ENCODE measurements around the gene SSC5D. TPM values are rescaled to one million over a fixed set of nuclear protein-coding genes. Genes with fewer than 3 reads are reported as not detected.

The SSC5D gene
- polyA plus RNA-seq, 1 donor (not counting 4 experiments of a cell fraction or from before 2014, with no cell fraction given), result not detected

DNA sequence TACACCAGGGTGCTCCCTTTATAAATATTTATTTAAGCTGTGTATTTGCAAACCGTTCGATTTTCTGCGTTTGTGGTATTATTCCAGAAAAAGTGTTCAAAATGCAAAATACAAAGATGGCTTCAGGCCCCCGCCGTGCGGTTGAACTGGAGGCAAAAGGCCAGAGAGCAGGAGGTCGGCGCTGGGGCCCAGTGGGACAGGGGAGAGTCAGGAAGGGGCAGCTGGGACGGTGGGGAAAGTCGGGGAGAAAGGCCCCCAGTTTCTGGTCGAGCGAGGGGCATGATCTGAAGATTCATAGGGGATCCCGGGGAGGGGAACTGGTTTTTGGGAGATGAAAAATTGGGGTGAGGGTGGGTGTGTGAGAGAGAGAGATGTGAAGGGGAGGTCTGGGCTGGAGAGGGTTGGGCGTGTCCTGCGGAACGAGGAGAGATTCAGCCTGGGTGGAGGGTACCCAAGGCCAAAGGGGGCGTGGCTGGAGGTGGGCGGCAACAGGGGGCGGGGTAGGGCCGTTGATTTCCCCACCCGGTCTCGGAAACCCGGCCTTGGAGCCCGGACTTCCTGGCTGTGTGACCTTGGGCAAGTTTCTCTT is 27.5 kb upstream of the SSC5D start:
- peaks cover 0 to 2% of the 10 kb centered on the region in 2 experiments for H3K36me3 ChIP-seq (ENCODE audit: control insufficient read depth in 2 of 2, extremely low read depth in 1 of 2, insufficient read depth in 2 of 2, low read length in 2 of 2)
- no peaks in the 10 kb centered on the region for H4K20me1 ChIP-seq (ENCODE audit: control insufficient read depth, extremely low read depth, insufficient read depth, low read length)
- H2AFZ ChIP-seq (ENCODE audit: control insufficient read depth, low read length), result no peak overlapping the region
- H3K79me2 ChIP-seq (ENCODE audit: control insufficient read depth, insufficient read depth, low read length), result no peaks in the 10 kb centered on the region
- TF ChIP-seq EZH2 (IDR thresholded peaks at IDR 0.05; ENCODE audit: low read length) (no peak), CTCF (optimal IDR thresholded peaks at IDR 0.05 in 1 of 3, IDR thresholded peaks at IDR 0.05 in 1 of 3, conservative IDR thresholded peaks at IDR 0.05 in 1 of 3; ENCODE audit: extremely low read depth in 1 of 3, insufficient read depth in 2 of 3, low read length in 3 of 3) (no peak)
- dilution Hi-C loops (cut with MboI; ENCODE audit: extremely low pct_ligation_motif_present, low sequenced_read_pairs), result no loop called here
- H3K9me1 ChIP-seq (ENCODE audit: control insufficient read depth, extremely low read depth, insufficient read depth, low read length), result no peaks in the 10 kb centered on the region
- peak overlapping the region; percentile 68 for H3K27ac ChIP-seq (ENCODE audit: control insufficient read depth, insufficient read depth, low read length)
- H3K9me3 ChIP-seq (ENCODE audit: control insufficient read depth, low read depth, low read length), result no peaks in the 10 kb centered on the region
- FAIRE-seq, result no peak
- H3K4me2 ChIP-seq (ENCODE audit: control insufficient read depth, extremely low read depth, insufficient read depth, low read depth, low read length), result peak overlapping the region; percentile 96
- H3K4me3 ChIP-seq (ENCODE audit: control insufficient read depth in 2 of 3, extremely low read depth in 1 of 3, insufficient read depth in 2 of 3, low read depth in 1 of 3, low read length in 3 of 3), result peak overlapping the region; percentile 75 to 85 (median 84)
- no peak for DNase-seq (ENCODE audit: low read depth, low spot score)
- H3K4me1 ChIP-seq (ENCODE audit: control insufficient read depth, extremely low read depth, insufficient read depth, low read length), result peaks cover 9% of the 10 kb centered on the region
- H3K9ac ChIP-seq (ENCODE audit: control insufficient read depth, extremely low read depth, insufficient read depth, low read length), result peak overlapping the region; percentile 88
- H3K27me3 ChIP-seq (ENCODE audit: control insufficient read depth, extremely low read depth, insufficient read depth, low read length), result no peaks in the 10 kb centered on the region

DNA sequence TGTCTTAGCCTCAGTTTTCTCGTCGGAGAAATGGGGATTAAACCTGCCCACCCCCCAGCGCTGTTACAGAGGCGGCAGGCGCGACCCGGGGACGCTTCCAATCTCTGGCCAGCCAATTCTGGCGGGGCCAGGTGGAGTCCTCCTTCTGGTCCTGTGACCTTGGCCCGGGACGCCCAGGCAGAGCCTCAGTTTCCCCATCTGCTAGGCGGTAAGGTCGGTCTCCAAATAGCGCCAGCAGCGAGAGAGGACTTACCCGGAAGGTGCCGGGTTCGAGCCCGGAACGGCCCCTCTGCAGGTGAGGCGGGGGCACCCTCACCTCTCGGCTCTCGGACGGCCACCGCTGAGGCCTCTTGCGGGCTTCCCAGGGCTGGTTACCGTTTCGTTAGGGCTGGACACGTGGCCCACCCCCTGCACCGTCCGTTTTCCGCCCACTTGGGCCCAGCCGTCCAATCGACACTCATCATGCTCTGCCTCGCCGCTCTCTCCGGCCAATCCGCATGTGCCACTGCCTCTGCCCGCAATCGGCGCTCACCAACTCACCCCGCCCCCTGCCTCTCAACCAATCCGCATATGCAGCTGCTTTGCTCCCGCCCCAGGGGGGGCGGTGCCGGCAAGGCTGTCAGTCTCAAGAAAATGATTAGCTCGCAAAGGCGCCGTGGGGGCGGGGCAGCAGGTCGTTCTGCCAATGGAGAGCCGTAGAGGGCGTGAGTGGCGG is 26.8 kb upstream of the SSC5D start, which contains the start of gene ISOC2:
Gene ISOC2 (minus strand): TSS at position 384 of the 715 bp plus-strand sequence. CDS start 5,156 bp downstream, outside the sequence.
- H4K20me1 ChIP-seq (ENCODE audit: control insufficient read depth, extremely low read depth, insufficient read depth, low read length), result no peaks in the 10 kb centered on the region
- H3K4me3 ChIP-seq (ENCODE audit: control insufficient read depth in 2 of 3, extremely low read depth in 1 of 3, insufficient read depth in 2 of 3, low read depth in 1 of 3, low read length in 3 of 3), result peak within 1 kb of the TSS; percentile 75 to 92 (median 84)
- peak; percentile 84 for FAIRE-seq
- H3K36me3 ChIP-seq (ENCODE audit: control insufficient read depth in 2 of 2, extremely low read depth in 1 of 2, insufficient read depth in 2 of 2, low read length in 2 of 2), result no peaks in the 10 kb centered on the region
- DNase-seq (ENCODE audit: low read depth, low spot score), result peak; percentile 97
- no peaks in the 10 kb centered on the region for H3K9me1 ChIP-seq (ENCODE audit: control insufficient read depth, extremely low read depth, insufficient read depth, low read length)
- dilution Hi-C loops (cut with MboI; ENCODE audit: extremely low pct_ligation_motif_present, low sequenced_read_pairs), result no loop called here
- peak within 1 kb of the TSS; percentile 88 for H3K9ac ChIP-seq (ENCODE audit: control insufficient read depth, extremely low read depth, insufficient read depth, low read length)
- H3K4me1 ChIP-seq (ENCODE audit: control insufficient read depth, extremely low read depth, insufficient read depth, low read length), result peaks cover 9% of the 10 kb centered on the region
- H3K4me2 ChIP-seq (ENCODE audit: control insufficient read depth, extremely low read depth, insufficient read depth, low read depth, low read length), result peak within 1 kb of the TSS; percentile 96
- no peaks in the 10 kb centered on the region for H3K9me3 ChIP-seq (ENCODE audit: control insufficient read depth, low read depth, low read length)
- peak within 1 kb of the TSS; percentile 95 for H2AFZ ChIP-seq (ENCODE audit: control insufficient read depth, low read length)
- no peak for TF ChIP-seq EZH2 (IDR thresholded peaks at IDR 0.05; ENCODE audit: low read length)
- no peak for TF ChIP-seq CTCF (optimal IDR thresholded peaks at IDR 0.05 in 1 of 3, IDR thresholded peaks at IDR 0.05 in 1 of 3, conservative IDR thresholded peaks at IDR 0.05 in 1 of 3; ENCODE audit: extremely low read depth in 1 of 3, insufficient read depth in 2 of 3, low read length in 3 of 3)
- H3K27ac ChIP-seq (ENCODE audit: control insufficient read depth, insufficient read depth, low read length), result peak within 1 kb of the TSS; percentile 71
- no peaks in the 10 kb centered on the region for H3K79me2 ChIP-seq (ENCODE audit: control insufficient read depth, insufficient read depth, low read length)
- no peaks in the 10 kb centered on the region for H3K27me3 ChIP-seq (ENCODE audit: control insufficient read depth, extremely low read depth, insufficient read depth, low read length)

Measured in keratinocyte (primary cell).